LNCAP (cell line): Measurements from ENCODE around the gene DPP3.

Source experiments
- TF ChIP-seq, protein P1 (sequence below): fragments of 450-650 bp; IDR thresholded peaks from 2 replicates; pipeline ENCODE4 v1.5.1; 2017; ENCODE audit warnings: mild to moderate bottlenecking

Gene DPP3

DNA sequence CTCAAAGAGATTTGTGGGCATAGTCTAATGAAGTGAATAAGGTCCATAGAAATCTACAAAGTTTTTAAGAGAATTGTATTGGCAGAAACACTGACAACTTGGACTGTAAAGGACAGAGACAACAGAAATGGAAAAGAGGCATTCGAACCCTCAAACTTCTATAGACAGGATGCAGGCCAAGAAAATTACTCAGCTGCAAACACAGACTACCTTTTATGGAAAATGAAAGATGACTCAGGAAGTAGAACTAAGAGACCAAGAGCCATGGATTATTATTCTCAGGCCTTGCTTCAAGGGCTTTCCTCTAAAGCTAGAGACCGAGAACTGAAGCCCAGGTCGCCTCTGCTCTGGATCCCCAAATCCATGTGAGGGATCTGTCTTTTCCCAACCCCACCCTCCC is 17.3 kb upstream of the DPP3 start:
- TF ChIP-seq, protein P1, sequence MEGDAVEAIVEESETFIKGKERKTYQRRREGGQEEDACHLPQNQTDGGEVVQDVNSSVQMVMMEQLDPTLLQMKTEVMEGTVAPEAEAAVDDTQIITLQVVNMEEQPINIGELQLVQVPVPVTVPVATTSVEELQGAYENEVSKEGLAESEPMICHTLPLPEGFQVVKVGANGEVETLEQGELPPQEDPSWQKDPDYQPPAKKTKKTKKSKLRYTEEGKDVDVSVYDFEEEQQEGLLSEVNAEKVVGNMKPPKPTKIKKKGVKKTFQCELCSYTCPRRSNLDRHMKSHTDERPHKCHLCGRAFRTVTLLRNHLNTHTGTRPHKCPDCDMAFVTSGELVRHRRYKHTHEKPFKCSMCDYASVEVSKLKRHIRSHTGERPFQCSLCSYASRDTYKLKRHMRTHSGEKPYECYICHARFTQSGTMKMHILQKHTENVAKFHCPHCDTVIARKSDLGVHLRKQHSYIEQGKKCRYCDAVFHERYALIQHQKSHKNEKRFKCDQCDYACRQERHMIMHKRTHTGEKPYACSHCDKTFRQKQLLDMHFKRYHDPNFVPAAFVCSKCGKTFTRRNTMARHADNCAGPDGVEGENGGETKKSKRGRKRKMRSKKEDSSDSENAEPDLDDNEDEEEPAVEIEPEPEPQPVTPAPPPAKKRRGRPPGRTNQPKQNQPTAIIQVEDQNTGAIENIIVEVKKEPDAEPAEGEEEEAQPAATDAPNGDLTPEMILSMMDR = no peak

DNA sequence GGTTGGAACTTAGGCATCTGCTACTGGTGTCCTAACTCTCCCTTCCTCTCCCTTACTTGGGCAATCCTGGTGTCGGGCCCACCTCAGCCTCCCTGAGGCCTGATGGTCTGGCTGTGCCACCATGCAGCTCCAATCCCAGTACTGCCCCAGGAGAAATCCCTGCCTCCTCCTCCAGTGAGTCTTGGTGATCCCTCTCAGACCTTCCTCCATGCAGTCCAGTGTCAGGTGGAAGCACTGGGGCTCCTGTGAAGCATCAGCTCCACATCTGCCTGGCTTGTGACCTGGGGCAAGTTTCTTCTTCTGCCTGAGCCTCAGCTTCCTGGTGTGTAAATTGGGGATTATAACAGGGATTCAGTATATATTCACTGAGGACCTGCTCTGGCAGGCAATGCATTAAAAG is 15.3 kb upstream of the DPP3 start:
- TF ChIP-seq, protein P1 = no peak

DNA sequence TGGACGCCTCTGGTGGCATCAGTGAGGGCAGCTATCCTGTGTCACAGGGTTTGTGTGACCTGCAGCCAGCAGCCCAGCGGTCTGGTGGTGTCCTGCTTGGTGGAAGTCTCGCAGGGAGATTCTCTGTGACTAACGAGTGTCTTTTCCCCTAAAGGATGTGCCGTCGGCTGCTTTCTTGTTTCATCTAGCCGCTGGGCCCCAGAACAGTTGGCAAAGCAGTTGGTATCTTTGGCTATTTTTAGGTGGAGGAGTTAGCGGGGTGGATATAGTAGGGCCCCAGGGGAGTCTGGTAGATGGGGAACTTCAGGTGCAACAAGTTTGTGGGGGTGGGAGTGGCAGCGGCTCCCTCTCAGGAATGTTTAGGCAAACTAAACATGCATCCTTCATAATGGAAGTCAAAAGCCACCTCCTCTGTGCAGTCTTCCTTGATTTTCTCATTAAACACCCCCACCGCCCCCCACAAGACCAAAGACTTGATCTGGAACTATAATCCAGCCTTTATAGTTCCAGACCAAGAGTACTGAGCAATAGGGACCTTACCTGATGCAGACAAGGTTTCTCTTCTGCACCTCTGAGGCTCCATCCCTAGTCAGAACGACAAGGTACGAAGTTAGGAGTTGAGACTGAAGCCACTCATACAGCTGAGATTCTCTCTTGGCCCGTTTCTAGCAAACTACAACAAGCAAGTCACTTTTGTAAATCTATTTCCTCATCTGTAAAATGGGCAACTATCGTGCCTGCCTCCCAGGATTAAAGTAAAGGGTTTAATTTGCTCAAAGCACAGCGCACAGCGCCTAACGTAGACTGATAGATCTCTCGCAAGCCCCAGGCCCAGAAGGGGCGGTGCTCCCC is 14.6 kb upstream of the DPP3 start:
- TF ChIP-seq, protein P1 = no peak

DNA sequence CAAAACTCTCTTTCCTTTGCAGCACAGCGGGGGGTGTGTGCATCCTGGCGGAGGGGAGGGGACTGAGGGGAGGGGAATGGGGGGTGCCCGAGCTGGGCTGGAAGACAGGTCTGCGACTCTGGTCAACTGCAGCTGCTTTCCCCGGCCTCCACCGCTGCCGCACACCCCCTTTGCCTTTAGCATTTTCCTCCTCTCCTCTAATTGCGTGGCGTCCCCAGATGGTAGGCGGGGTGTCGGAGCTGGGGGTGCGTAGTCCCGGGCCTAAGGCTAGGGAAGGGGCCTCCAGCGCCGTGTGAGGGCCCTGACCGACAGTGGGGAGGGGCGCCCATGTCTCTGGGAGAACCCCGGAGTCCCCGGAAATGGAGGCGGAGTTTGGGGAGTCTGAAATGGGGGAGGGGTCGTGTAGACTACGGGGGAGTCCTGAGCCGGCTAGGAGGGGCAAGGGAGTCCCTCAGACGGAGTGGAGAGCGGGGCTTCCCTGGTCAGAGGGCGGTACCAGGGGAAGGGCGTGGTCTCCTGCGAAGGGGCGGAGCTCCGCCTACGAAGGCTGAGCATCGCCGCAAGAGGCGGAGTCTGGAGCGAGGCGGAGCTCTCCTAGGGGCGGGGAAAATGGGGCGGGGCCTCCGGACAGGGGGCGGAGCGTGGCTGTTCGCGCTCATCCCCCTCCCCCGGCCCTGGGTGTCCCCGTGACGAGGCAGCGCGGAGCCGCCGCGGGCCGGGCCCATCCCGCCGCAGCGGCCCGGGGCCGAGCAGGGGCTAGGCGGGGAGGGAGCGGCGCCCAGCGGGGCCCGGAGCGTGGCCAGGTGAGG is 13.8 kb upstream of the DPP3 start, which contains the start of gene PELI3:
Gene PELI3, plus strand, starts transcription at position 681 of the 809 bp plus-strand sequence. CDS start 1,224 bp downstream, outside the sequence.
- TF ChIP-seq, protein P1 = no peak

DNA sequence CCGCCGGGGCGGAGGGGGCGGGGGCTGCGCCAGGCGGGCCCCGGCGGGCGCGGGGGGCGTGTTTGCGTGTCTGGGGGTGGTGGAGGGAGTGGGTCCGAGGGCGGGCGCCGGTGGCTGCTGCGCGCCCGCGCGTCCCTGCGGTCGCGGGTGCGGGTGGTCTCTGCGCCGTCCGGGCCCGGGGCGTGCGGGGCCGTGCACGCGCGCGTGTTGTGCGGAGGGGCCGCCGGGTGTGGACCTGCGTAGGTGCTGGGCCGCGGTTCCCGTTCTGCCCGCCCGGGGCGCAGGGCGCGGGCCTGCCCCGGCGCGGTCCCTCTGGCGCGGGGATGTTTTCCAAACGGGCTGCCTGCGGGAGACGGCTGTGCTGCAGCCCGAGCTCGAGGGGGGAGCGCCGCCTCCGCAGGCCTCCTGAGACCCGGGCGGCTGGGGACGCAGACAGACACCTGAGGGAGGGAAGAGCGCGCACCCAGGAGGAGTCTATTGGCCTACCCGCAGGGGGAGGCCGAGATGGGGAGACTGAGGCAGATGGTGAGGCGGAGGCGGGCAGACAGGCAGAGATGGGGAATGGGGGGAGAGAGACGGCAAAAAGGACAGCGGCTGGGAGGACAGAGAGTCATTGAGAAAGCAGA is 13.1 kb upstream of the DPP3 start:
- TF ChIP-seq, protein P1 = peak; percentile 30; the same call in 1 of the 2 replicates

DNA sequence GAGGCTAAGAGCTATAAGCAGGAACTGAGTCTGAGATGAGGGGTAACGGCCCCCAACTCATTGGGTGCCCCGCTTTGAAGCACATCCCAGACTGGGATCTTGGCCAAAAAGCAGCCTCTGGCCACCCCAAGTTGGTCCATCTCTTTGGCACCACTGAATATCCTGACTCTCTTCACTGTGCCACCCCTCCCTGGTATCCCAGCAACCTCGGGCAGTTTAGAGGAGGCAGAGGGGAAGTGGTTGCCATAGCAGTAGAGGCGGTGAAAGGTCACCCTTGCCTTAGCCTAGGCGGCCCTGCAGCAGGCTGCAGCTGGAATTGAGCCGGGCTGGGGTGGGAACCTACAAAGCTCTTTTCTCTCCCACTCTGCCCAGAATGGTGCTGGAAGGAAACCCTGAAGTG is 12.5 kb upstream of the DPP3 start:
- TF ChIP-seq, protein P1 = no peak

DNA sequence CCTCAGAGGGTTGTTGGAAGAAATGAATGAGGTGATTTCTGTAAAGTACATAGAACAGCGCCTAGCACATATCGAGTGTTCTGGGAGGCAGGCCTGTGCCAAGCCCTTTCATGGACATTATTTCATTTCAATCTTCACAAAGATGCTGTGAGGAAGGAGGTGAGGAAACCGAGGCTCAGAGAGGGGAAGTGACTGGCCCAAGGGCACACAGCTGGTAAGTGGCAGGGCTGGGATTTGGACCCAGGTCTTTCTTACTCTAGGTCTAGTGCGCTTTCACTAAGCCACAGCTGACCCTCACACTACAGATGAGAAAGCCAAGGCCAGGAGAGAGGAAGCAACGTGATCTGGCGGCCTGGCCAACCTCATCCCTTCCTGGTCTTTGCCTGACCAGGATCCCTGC is 11.5 kb upstream of the DPP3 start:
- TF ChIP-seq, protein P1 = no peak
